ENCODE data around the gene CXorf58.
"Not testable (repeated sequence)": the region's sequence is repeated elsewhere in the genome, so short reads cannot be mapped to it uniquely, and the experiment has no call there.

CXorf58 gene

DNA sequence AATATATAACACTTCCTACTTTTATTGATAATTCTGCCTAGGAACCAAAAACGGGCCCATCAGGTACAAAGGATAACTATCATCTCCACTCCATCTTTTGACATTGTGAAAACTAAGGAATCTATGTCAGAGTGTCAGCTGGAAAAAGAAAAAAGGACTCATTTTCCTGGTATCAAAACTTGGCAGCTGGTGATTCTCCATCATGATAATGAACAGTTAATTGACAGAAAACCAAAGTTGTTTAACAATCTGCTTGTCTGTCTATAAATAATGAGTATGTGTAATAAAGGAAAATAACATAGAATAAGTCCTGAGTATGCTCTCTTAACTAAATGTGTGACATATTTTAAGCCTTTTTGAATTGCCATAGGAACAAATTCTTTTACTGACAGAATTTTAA, 31.4 kb downstream of the CXorf58 start:
- no peak for DNase-seq
- in situ Hi-C loops (cut with MboI; ENCODE audit: low pct_unique_long_range_greater_than_20kb, low sequenced_read_pairs), result no loop called here

DNA sequence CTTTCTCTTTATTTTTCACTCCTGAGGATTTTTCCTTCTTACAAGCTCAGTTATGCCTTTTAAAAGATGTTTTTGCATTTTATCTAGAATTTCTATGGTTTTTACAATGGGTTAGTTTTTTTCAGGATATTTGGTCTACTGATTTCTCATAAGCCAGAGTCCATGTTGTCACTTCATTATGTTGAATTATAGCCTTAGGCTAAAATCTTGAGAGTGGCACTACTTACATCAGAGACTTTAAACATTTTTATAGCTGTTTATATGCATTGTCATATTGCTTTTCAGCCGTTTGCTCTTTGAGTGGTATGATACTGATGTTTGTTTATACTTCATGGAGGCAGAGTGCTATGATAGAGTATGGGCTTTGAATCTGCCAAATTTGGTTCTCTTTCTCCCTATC, 36.4 kb downstream of the CXorf58 start:
- in situ Hi-C loops (cut with MboI; ENCODE audit: low pct_unique_long_range_greater_than_20kb, low sequenced_read_pairs), result no loop called here
- no peak for DNase-seq

DNA sequence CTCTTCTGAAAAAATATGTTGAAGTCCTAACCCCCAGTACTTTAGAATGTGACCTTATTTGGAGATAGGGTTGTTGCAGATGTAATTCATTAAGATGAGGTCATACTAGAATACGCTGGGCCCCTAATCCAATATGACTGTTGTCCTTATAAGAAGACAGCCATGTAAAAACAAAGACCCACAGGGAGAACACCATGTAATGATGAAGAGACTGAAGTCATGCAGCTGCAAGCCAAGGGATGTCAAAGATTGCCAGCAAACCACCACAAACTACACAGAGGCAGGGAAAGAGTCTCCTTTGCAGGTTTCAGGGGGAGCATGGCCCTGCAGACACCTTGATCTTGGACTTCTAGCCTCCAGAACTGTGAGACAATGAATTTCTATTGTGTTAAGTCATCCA, 37.4 kb downstream of the CXorf58 start:
- DNase-seq, result no peak
- in situ Hi-C loops (cut with MboI; ENCODE audit: low pct_unique_long_range_greater_than_20kb, low sequenced_read_pairs), result no loop called here

DNA sequence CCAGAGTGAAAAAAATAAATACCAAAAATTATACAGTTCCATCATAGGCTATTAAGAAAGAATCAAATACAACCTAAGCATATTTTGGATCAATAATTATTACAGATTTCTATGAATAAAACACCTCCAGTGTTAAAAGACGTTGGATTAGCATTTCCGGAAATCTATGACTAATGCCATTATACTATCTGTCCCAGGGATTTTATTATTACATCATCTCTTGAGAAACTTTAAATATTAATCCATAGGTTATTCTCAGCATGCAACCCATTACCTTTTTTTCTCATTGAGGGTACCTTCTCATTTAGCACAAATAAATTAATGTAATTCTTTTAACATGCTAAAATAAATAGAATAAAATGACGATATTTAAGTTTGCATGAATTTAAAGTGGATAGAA, 44.6 kb downstream of the CXorf58 start:
- no peak for DNase-seq
- in situ Hi-C loops (cut with MboI; ENCODE audit: low pct_unique_long_range_greater_than_20kb, low sequenced_read_pairs), result no loop called here

DNA sequence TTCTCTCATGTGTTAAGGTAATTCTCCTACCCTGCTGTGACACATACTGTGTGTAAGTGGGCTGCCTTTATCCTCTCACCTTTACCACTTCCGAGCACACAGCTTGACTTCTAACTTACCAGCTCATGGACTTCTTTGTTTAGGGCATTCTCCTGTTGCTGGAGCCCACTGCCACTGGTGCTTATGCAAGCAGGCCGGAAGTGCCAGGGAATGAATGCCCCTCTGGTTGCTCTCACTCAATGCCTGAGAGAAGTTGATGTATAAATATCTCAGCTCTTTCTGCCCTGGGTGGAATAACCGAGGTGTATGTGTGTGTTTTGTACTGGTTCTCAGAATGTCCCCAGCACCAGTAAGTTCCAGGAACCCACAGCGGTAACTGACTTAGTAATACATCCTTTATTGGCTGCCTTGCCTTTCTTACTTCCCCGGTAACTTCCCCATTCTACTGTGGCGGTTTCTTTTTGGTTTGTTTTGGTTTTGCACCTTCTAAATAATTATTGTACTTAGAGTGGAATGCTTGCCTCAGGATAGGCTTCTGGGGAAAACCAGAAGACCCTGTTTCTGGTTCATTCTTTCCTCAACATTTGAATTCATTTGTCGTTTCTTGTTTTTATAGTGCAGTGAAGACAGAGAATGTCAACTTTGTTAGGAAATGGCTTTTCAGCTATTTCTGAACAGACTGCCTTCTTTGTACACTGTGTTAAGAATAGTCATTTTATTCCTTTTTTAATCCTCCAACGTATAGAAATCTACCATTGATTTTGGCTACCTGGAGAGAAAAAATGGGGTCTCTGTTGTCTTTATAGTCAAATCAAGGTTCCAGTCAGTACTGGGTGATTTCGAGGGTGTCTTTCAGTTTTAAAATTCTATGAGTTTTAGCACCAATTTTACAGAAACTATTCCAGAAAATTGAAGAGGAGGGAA, 45.4 kb downstream of the CXorf58 start:
- DNase-seq, result peak; percentile 91
- in situ Hi-C loops (cut with MboI; ENCODE audit: low pct_unique_long_range_greater_than_20kb, low sequenced_read_pairs), result no loop called here

DNA sequence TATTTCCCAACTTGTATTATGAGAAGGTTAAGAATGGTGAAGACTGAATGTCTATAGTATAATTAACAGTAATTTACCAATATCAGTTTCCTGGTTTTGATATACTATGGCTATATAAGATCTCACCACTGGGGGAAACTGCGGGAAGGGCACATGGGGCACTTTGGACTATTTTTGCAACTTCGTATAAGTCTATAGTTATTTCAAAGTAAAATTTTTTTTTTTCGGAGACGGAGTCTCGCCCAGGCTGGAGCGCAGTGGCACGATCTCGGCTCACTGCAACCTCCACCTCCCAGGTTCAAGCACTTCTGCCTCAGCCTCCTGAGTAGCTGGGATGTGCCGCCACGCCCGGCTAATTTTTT, 46.1 kb downstream of the CXorf58 start:
- DNase-seq, result peak; percentile 50
- in situ Hi-C loops (cut with MboI; ENCODE audit: low pct_unique_long_range_greater_than_20kb, low sequenced_read_pairs), result no loop called here

DNA sequence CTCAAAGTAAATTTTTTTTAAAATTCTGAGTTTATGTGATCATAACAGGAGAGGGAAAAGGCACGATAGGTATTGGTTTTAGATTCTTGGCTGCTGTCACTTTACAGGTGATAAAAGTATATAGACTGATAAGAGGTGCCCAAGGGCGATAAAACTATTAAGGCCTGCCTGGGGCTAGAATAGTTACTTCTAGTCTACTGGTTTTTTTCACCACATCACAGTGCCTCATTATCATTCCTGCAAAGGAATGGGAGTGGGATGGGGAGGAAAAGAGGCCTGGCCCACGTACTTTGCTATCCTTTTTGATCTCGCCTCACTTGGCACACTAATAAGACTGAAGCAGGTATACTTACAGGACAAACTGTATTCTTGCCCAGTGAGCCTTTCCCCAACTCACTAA, 46.6 kb downstream of the CXorf58 start:
- DNase-seq, result no peak
- in situ Hi-C loops (cut with MboI; ENCODE audit: low pct_unique_long_range_greater_than_20kb, low sequenced_read_pairs), result no loop called here

DNA sequence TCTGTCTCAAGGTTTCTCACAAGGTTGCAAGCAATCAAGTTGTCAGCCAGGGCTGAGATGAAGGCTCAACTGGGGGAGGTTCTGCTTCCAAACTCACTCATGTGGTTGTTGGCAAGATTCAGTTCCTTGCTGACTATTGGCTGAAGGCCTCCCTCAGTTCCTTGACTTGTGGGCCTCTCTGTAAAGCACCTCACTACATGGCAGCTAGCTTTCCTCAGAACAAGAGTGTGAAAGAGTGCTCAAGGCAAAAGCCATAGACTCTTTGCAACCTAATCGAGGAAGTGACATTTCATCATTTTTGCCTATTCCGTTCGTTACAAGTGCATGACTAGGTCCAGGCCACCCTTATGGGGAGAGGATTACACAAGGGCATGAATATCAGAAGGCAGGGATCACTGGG, 52.0 kb downstream of the CXorf58 start:
- peak; percentile 52 for DNase-seq
- in situ Hi-C loops (cut with MboI; ENCODE audit: low pct_unique_long_range_greater_than_20kb, low sequenced_read_pairs), result no loop called here

DNA sequence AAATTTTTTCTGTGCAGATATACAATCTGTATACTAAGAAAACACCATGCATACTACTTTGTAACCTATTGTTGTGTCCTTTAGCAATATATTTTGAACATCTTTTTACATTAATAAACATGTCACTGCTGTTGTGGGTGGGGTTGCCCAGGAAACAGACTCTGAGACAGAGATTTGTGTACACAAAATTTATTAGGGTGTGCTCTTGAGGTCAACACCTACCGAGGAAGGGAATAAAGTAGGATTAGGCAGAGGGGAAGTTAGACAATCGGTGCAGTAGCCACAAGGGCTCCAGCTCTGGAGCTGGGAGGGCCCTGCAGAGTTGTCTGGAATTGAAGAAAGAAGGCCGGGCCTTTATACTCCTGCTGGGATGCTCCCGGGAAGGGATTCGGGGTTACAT, 56.4 kb downstream of the CXorf58 start:
- in situ Hi-C loops (cut with MboI; ENCODE audit: low pct_unique_long_range_greater_than_20kb, low sequenced_read_pairs), result no loop called here
- DNase-seq, result no peak

DNA sequence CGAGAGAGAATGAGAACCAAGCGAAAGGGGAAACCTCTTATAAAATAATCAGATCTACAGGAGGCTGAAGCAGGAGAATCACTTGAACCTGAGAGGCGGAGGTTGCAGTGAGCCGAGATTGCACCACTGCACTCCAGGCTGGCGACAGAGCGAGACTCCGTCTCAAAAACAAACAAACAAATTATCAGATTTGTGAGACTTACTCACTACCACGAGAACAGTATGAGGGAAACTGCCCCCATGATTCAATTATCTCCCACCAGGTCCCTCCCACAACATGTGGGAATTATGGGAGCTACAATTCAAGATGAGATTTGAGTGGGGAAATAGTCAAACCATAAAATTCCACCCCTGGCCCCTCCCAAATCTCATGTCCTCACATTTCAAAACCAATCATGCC, 57.8 kb downstream of the CXorf58 start:
- DNase-seq; in situ Hi-C loops (cut with MboI; ENCODE audit: low pct_unique_long_range_greater_than_20kb, low sequenced_read_pairs): not testable (repeated sequence)

DNA sequence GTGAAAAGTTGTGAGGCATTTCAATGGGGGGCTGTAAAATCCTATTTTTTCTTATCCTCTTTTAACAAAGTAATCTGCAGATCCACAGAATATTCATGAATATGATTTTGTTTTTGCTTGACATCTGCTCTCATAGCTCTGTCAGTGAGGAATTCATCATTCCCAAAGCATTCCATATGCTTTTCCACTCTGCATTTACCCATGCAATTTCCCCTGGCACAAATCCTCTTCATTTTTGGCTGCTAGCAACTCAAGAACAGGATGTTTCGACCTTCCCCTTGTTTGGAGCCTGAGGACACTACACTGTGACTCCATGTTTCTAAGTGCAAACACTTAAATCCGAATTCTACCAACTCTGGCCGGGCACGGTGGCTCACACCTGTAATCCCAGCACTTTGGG, 70.7 kb downstream of the CXorf58 start:
- DNase-seq, result no peak
- in situ Hi-C loops (cut with MboI; ENCODE audit: low pct_unique_long_range_greater_than_20kb, low sequenced_read_pairs), result no loop called here

DNA sequence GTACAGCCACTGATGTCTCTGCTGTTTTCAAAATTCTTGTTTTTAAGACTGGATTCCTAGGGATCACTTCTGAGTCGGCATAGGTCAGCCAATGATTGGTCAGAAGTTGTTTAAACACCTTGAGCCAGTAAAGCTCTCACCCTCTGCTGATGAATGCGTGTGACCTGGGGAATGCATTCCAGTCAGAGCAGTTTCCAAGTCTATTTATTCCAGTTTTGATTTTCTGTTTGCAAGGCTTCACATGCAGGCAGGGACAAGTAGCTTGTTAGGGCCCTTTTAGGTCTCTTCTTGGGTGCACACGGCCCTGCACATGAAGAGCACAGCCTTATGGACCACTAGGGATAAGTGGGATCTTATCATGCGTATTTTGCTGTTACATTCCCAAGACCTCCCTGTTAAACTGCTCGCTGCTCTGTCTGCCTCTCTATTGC, 72.2 kb downstream of the CXorf58 start:
- no peak for DNase-seq
- in situ Hi-C loops (cut with MboI; ENCODE audit: low pct_unique_long_range_greater_than_20kb, low sequenced_read_pairs), result no loop called here

DNA sequence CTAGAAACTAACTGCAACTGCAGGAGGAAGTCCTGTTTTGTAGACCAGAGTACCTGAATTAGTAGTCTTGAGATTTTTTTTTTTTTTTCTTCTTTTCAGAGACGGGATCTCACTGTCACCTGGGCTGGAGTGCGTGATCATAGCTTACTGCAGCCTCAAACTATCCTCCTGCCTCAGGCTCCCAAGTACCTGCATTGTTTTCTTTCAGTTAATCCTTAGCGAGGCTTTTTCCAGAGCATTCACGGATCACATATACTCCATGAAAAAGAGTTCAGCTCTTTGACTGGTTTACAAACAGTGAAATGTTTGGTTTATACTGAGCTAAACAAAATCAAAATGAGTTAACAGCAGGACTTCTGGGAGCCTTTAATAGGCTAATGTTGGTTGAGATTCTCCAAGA, 73.4 kb downstream of the CXorf58 start:
- in situ Hi-C loops (cut with MboI; ENCODE audit: low pct_unique_long_range_greater_than_20kb, low sequenced_read_pairs), result no loop called here
- no peak for DNase-seq

DNA sequence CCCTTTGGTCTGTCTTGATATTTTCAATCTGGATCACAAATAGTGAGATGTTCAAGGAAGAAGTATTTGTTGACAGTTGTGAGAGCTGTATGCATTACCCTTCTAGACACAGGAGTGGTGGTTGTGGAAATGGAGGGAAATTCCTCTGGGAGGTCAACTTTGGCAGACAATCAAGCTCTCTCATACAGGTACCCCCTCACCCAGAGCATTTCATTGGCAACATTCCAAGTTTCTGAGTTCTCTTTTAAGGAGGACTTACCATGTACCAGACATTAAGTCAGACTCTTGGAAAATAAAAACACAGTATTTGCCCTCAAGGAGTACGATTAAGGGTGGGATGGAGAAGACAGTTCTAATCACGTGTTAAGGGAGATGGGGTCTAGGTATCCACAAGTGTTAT, 73.9 kb downstream of the CXorf58 start:
- no peak for DNase-seq

DNA sequence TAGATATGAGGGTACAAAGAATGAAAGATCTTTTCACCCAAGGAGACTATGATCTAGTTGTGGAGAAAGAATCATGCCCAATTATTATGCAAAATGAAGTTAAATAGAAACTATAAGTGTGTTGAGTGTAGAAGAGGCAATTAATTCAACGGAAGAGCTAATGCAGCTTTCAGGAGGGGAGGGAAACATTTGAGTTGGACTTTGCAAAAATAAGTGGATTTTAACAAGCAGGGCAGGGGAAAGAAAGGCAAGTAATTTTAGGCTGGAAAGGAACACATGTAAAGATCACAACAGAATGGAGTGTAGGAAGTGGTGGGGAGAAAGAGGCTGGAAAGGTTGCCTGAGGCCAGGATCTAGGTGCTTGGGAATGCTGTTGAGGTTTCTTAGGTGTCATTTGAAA, 75.1 kb downstream of the CXorf58 start:
- in situ Hi-C loops (cut with MboI; ENCODE audit: low pct_unique_long_range_greater_than_20kb, low sequenced_read_pairs), result no loop called here
- no peak for DNase-seq

More for the DNA sequence above, 73.9 kb downstream of the CXorf58 start:
- in situ Hi-C loops (cut with MboI; ENCODE audit: low pct_unique_long_range_greater_than_20kb, low sequenced_read_pairs), result no loop called here
